ENCODE measurements around the gene RUBCNL.

RUBCNL gene

GRCh38 chr13:46340011-46340410, 47.0 kb downstream of the RUBCNL start:
- TF ChIP-seq CTCF (IDR thresholded peaks at IDR 0.05; ENCODE audit: low read depth, low read length): no peak
- H3K4me3 ChIP-seq (ENCODE audit: low read depth, low read length): no peak overlapping the region

- TF ChIP-seq CTCF (IDR thresholded peaks at IDR 0.05; ENCODE audit: low read depth, low read length): no peak
- H3K4me3 ChIP-seq (ENCODE audit: low read depth, low read length): no peak overlapping the region
Measured at GRCh38 chr13:46339035-46339666, 47.9 kb downstream of the RUBCNL start.

GRCh38 chr13:46337700-46338099, 49.4 kb downstream of the RUBCNL start:
- H3K4me3 ChIP-seq (ENCODE audit: low read depth, low read length): no peak overlapping the region
- no peak for TF ChIP-seq CTCF (IDR thresholded peaks at IDR 0.05; ENCODE audit: low read depth, low read length)

GRCh38 chr13:46334035-46334822, 52.8 kb downstream of the RUBCNL start:
- H3K4me3 ChIP-seq (ENCODE audit: low read depth, low read length): no peak overlapping the region
- TF ChIP-seq CTCF (IDR thresholded peaks at IDR 0.05; ENCODE audit: low read depth, low read length): no peak

GRCh38 chr13:46332772-46333171, 54.3 kb downstream of the RUBCNL start:
- no peak overlapping the region for H3K4me3 ChIP-seq (ENCODE audit: low read depth, low read length)
- no peak for TF ChIP-seq CTCF (IDR thresholded peaks at IDR 0.05; ENCODE audit: low read depth, low read length)

GRCh38 chr13:46329624-46330023, 57.4 kb downstream of the RUBCNL start:
- no peak for TF ChIP-seq CTCF (IDR thresholded peaks at IDR 0.05; ENCODE audit: low read depth, low read length)

GRCh38 chr13:46327246-46327645, 59.8 kb downstream of the RUBCNL start:
- no peak for TF ChIP-seq CTCF (IDR thresholded peaks at IDR 0.05; ENCODE audit: low read depth, low read length)
- no peak overlapping the region for H3K4me3 ChIP-seq (ENCODE audit: low read depth, low read length)

More at GRCh38 chr13:46329624-46330023, 57.4 kb downstream of the RUBCNL start:
- H3K4me3 ChIP-seq (ENCODE audit: low read depth, low read length): no peak overlapping the region
